ENCODE data around the gene NGB.

Gene NGB

GRCh38 chr14:77225892-77226557, 45.0 kb downstream of the NGB start:
- no peak for DNase-seq

GRCh38 chr14:77225254-77225653, 45.8 kb downstream of the NGB start:
- no peak for DNase-seq

- no peak for DNase-seq
Observed at GRCh38 chr14:77224212-77224611, 46.8 kb downstream of the NGB start.

- no peak for DNase-seq
Observed at GRCh38 chr14:77222546-77223225, 48.3 kb downstream of the NGB start.

GRCh38 chr14:77221241-77221871, 49.6 kb downstream of the NGB start:
- no peak for DNase-seq

GRCh38 chr14:77220246-77221017, 50.6 kb downstream of the NGB start:
- no peak for DNase-seq

- no peak for DNase-seq
Observed at GRCh38 chr14:77219591-77219990, 51.4 kb downstream of the NGB start.

GRCh38 chr14:77217551-77217950, 53.5 kb downstream of the NGB start:
- DNase-seq: no peak

All from NCI-H345 (cell line).